GM23248 (cell line): ENCODE data around the gene SSUH2.

Experiments
- EZH2 ChIP-seq: fragments of 200-600 bp; sonication (generic); IDR thresholded peaks from 2 replicates; pipeline ENCODE4 v1.6.1; 2018; ENCODE audit warnings: antibody characterized with exemption, mild to moderate bottlenecking; ENCODE audit not compliant: insufficient read depth, poor library complexity, severe bottlenecking
- EZH2phosphoT487 ChIP-seq: fragments of 200-600 bp; sonication (generic); IDR thresholded peaks from 2 replicates; pipeline ENCODE4 v1.6.1; 2018; ENCODE audit warnings: antibody characterized with exemption, moderate library complexity, mild to moderate bottlenecking, low read depth; ENCODE audit not compliant: insufficient read depth

- no peak for TF ChIP-seq EZH2phosphoT487
- TF ChIP-seq EZH2, result no peak
These were observed 23.6 kb upstream of the SSUH2 start for GRCh38 chr3:8668216-8668615.
